Activated CD8-positive, alpha-beta memory T cell treated with anti-CD3 and anti-CD28 coated beads, Interleukin-2, amount 50 U/mL, for 1 hour (primary cell): ENCODE results near the gene SLC4A8.
"Not testable (repeated sequence)": the region's sequence is repeated elsewhere in the genome, so short reads cannot be mapped to it uniquely, and the experiment has no call there.

Source experiments
- DNase-seq: peaks from one replicate; pipeline ENCODE4 v3.0.0-alpha.2; 2020; ENCODE audit errors: extremely low read depth

The SLC4A8 gene

GRCh38 chr12:51480978-51481377, 56.3 kb downstream of the SLC4A8 start:
- no peak for DNase-seq

DNA sequence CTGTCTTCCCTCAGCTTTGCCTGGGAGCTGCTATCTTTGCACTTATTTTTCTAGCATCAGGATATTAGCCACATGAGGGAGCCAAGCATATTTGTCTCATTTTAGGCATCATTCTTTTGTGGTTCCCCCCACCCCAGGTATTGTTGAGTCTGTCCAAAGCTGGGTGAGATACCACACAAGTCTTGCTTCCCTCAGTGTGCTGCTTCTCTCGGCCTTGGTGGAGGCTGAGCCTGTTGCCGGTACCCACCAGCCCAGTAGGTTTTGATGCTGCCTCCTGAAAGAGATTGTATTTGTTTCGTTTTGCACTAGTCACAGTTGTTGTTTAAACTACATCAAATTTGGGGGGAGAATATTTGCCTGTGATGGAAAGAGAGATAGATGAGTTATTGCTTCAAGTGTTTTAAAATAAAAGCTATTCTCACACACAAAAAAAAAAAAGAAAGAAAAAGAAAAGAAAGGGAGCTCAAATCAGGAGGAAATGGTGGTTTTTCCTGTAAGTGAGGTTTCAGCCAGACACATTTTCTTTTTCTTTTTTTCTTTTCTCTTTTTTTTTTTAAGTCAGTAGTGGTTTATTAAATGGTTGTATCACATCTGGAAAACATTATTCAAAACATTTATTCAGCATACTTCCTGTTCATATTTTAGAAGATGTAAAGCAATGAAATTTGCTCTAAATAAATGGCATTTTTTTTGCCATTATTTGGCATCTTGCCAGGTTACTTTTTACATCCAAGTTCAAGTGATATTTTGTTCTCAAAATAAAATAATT, 58.5 kb downstream of the SLC4A8 start:
- DNase-seq: no peak

- DNase-seq: no peak
Measured at GRCh38 chr12:51484119-51484518, 59.5 kb downstream of the SLC4A8 start.

- DNase-seq: no peak
Measured at GRCh38 chr12:51488281-51488680, 63.6 kb downstream of the SLC4A8 start.

DNA sequence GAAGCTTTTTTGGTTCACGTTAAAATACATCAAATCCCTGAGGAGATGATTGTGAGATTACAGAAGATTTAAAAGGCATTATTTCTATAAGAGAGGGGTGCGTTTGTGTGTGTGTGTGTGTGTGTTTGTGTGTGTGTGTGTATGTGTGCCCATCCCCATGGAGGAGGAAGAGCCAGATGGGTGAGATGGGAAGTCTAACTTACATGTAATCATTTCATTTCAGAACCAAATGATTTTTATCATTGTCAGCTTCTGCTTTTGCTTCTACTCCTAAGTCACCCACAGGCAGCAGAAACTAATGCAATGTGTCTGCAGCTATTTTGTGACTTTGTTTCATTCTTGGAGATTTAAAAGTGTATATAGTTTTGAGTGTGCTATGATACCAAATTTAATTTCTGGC, 68.7 kb downstream of the SLC4A8 start:
- DNase-seq: no peak

DNA sequence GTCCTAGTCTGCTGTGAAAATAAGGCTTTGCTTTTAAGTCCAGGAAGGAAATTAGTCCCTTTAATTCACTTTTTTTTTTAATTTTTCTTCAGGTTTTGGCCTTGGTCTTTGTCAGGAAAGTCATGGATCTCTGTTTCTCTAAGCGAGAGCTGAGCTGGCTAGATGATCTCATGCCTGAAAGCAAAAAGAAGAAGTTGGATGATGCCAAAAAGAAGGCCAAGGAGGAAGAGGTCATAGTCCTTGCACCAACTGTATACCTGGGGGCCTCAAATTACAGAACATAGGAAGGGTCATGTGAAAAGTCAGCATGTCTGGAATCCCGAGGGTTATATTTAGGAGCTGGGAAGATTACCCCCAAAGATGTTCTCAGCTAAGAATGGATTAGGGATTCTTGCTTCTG, 72.3 kb downstream of the SLC4A8 start:
- DNase-seq: no peak

DNA sequence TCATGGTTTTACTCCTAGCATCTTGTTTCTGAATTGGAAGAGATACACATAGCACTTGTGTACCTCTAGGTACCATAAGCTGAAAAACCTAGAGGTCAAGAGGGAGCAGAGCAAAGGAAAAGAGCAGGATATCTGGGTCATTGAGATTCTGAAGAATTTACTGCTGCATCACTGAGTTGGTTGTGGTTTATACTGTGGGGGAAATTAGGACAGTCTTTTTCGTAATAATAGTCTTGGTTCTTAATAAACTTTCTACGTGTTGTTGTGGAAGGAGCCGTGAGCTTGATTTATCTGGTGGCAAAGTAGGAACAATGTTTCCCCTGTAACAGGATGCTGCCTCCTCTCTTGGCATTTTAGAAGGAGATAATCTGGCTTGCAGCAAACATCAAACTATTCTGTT, 80.2 kb downstream of the SLC4A8 start:
- no peak for DNase-seq

DNA sequence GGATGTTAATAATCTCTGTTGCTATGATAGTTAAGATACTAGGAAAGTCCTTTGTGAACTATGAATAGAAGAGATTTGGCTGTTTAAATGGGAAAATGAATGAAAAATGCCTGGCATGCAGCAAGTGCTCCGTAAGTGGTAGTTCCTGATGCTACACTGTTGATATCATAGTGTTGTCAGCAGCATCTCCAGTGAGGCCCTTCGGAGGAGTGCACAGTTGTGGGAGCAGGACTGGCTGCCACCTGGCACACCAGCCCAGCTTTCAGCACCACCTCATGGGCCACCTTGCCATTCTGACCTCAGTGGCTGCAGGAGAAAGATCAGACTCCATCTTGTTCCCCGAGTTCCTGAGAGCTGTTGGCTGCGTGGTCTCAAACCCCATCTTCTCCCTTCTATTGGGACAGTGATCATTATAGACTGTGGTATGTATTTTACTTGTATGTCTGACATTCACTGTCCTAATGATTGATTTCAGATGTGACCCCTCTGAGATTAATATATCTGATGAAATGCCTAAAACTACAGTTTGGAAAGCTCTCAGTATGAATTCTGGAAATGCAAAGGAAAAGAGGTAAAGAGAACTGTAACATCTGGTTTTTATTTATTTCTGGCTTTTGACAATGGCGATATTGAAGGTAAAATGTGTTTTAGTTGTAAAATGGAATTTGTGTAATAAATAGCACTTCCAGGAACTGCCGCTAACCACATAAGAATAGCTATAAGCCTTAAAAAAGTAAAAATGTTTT, 80.9 kb downstream of the SLC4A8 start:
- DNase-seq: no peak

DNA sequence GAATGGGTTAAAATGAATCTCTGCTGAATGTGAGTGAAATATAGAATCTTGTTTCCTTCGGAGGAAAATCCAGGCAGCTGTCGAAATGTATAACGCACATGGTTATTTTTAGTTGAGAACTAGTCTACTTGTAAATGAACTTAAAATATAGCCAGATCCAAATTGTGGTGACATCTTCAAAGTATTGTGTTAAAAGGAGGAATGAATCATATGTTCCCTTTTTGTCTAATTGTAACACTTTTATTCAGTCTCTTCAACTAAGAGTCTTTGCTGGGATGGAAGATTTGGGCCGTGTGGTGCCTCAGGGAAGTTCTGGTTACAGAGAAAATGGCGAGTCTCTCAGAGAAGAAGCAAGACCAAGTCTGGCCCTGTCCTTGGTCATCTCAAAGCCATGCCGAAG, 82.5 kb downstream of the SLC4A8 start:
- DNase-seq: no peak

DNA sequence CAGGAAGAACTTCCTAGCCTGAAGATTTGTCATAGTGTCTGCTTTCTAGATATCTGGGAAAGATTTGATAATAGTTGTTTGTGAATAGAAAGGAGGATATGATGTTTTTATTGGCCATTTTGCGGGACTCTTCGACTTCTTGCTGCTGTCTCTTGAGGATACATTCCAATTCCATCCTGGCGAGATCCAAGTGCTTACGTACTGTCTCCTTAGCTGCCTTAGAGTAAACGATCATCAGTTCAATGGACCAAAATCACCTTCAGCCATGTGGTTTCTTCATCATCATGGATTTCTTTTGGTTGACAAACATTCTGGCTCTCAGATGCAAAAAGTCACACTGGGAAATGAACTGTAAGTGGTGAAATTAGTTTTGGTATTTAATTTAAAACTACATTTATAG, 83.7 kb downstream of the SLC4A8 start:
- DNase-seq: no peak

DNA sequence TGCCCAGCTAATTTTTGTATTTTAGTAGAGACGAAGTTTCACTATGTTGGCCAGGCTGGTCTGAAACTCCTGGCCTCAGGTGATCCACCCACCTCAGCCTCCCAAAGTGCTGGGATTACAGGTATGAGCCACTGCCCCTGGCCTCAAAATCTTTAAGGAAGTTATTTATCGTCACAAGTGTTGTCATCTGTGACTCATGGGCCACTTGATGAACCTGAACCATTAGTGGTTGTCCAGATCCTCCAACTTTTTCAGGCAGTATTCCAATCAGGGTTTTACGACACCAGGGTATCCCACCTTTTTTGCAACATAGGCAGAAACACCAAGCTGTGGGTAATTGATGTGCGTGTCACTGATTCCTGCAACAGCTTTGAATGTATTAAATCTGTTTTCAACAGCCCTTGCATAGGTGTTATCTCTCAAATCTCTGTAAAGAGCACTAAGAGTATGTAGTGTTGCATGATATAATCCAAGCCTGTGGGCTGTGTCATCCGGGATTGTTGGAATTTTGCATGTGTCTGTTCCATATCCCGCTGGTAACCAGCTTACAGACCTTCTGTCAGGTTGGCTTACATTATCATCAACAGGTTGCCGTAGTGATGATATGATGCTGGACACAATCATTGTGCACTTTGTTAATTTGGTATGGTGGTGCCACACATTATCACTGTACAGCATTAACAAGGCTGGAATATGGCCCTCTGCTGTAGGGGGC, 87.1 kb downstream of the SLC4A8 start:
- no peak for DNase-seq

GRCh38 chr12:51512438-51512837, 87.8 kb downstream of the SLC4A8 start:
- no peak for DNase-seq

DNA sequence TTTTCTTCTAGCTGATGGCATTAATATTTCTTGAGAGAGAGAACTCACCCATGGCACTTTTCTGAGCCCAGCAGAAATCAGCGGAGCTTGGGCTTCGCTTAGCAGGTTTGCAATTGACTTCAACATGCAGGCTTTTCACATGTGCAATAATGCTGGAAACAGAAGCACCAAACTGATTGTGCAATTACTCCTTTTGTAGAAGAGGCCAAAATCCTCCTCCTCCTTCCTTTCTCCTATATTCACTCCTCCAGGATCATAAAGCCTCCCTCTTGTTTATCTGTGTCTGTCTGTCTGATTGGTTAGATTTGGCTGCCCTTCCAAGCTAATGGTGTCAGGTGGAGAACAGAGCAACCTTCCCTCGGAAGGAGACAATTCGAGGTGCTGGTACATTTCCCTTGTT, 90.4 kb downstream of the SLC4A8 start:
- DNase-seq: not testable (repeated sequence)

DNA sequence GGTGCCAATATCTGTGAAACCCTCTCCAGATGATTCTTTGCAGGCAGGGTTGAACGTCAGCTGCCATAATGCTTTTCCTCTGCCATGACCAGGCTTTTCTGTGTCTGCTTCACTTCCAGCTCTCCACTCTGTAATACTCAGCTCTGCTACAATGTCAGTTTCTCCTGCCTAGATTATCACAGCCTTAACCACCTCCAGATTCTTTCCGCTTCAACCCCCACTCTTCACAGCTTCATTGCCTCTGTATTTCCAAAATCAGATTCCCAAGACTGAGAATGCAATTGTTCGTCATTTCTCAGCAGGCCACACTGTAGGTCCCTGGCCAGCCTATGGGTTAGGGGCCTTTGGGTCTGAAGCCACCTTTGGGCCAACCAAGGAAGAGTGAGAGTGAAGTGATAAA, 92.7 kb downstream of the SLC4A8 start:
- DNase-seq: no peak

GRCh38 chr12:51517800-51518199, 93.2 kb downstream of the SLC4A8 start:
- no peak for DNase-seq

DNA sequence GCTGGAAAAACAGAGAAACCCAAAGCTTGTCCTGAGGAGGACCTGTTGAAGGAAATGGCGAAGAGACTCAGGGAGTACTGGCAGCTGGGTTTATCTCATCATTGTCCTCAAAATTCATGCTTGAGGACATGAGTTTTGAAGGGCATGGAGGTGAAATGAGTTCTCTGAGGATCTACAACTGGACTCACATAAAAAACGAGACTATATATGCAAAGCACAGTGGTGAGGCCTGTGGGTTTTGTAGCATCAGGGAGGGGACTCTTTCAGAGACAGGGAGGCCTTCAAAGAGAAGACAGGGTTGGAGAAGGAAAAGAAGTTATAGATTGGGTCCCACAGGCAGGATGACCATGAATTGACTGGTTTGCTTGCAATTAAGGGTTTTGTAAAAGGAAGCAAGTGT, 95.1 kb downstream of the SLC4A8 start:
- DNase-seq: no peak

DNA sequence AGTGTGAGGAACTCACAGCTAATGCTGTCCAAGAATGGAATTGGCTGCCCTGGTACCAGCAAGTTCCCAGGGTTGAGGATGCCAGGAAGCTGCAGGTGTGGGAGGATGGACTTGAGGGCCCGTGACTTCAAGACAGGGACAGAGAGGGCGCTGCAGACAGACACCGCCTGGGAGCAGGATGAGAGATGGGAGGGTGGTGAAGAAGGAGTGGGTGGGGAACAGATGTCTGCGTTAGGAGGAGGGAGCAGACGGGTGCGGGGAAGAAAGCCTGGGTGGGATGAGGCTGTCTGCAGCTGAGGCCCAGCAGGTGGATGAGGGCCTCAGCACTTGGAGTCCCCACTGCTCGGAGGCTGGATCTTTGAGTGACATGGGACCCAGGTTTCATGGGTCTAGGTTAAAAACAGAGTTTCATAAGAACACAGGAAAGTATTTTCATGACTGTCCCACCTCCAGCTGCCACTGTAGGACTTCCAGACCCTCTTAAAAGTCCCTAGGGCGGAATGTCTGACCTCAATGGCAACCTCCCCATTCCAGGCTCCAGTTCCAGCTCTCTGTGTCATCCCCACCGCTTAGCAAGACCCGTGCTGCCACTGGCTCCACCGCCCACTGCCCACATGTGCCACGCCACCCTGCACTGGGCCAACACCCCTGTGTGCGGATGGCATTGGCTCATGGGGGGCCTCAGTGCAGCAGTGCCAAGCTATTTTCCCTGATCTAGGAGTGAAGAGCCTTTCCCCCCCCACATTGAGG, 96.1 kb downstream of the SLC4A8 start:
- no peak for DNase-seq

DNA sequence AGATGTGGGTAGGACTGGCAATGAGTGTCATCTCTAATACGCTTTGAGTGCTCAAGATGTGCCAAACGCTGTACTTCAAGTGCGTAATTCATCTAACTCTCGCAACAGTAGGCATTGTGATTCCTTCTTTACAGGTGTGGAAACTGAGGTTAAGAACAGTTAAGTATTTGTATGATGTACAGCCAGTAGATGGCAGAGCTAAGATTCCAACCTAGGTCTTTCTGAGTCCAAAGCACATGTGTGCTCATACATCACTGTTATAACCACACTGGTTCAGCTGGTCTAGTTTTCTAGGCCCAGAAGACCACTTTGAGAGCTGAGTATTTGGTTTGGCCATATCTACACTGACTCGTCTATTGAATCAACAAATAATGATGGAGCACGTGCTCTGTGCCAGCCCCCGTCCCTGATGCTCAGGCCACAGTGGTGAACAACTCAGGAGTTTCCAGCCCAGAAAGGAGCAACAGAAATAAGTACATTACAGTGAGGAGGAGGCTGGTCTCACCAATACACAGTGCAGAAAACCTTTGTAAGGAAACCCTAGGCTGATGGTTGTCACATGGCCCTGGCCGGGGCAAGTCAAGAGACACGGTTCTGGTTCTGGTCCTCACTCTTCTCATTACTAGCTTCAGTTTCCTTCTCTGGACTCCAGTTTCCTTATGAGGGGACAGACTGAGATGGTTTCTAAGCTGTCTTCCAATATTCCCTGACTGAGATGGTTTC, 97.1 kb downstream of the SLC4A8 start:
- no peak for DNase-seq

GRCh38 chr12:51522696-51523095, 98.1 kb downstream of the SLC4A8 start:
- no peak for DNase-seq

- no peak for DNase-seq
Measured at GRCh38 chr12:51524386-51524901, 99.8 kb downstream of the SLC4A8 start.

DNA sequence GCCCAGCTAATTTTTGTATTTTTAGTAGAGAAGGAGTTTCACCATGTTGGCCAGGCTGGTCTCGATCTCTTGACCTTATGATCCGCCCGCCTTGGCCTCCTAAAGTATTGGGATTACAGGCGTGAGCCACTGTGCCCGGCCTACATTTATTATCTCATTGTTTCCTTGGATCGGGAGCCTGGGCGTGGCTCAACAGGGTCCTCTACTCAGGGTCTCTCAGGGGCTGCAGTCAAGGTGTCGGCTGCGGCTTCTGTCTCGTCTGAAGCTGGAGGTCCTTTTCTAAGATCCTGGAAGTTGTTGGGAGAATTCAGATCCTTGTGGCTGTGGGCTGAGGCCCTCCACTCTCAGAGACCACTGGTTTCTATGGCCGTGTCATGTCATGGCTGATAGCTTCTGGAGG, 100.9 kb downstream of the SLC4A8 start:
- no peak for DNase-seq
